PC-3 (cell line): ENCODE measurements around the gene SAPCD2. TPM values are rescaled to one million over a fixed set of nuclear protein-coding genes. Genes with fewer than 3 reads are reported as not detected.

Experiments used
- ATAC-seq: fragments of 200-7000 bp; cut with Tn5 transposase; 2 replicates; pipeline ENCODE4 v1.9.1; 2020; ENCODE audit warnings: mild to moderate bottlenecking, moderate library complexity
- BruUV-seq: library from RNA; stranded (reverse); fragments of 400-500 nt; replicated peaks from 2 replicates; lab custom pipeline; 2021; lab: Mats Ljungman, UMichigan
- CTCF ChIA-PET: fragments of 300-600 bp; sonication (Branson Sonifier 250); formaldehyde crosslinking; loops from one replicate; lab custom pipeline; 2022; ENCODE audit warnings: antibody characterized with exemption; lab: Charles Lee
- POLR2A ChIA-PET: fragments of 300-600 bp; sonication (Branson Sonifier 250); formaldehyde crosslinking; loops from one replicate; lab custom pipeline; 2022; ENCODE audit warnings: antibody characterized with exemption; ENCODE audit not compliant: unreplicated experiment; lab: Charles Lee
- DNase-seq: peaks from one replicate; pipeline ENCODE4 v3.0.0-alpha.2; 2015
- H2AFZ ChIP-seq: fragments of 300-600 bp; sonication (generic); 2 replicates; pipeline ENCODE4 v1.6.0; 2016; ENCODE audit warnings: antibody characterized with exemption, low read length
- H3F3A ChIP-seq: fragments of 300-600 bp; sonication (generic); one replicate; pipeline ENCODE4 v1.6.0; 2017; ENCODE audit warnings: antibody characterized with exemption, low read length, control low read depth, mild to moderate bottlenecking; ENCODE audit not compliant: unreplicated experiment
- H3K27ac ChIP-seq: fragments of 300-600 bp; sonication (generic); 2 replicates; pipeline ENCODE4 v1.5.1; 2016; ENCODE audit warnings: mild to moderate bottlenecking, low read length
- H3K27me3 ChIP-seq: fragments of 300-600 bp; sonication (generic); 2 replicates; pipeline ENCODE4 v1.6.1; 2016; ENCODE audit warnings: low read length, mixed read lengths
- H3K36me3 ChIP-seq: fragments of 300-600 bp; sonication (generic); 2 replicates; pipeline ENCODE4 v1.6.1; 2016; ENCODE audit warnings: low read depth, mixed run types, low read length, mixed read lengths
- H3K4me1 ChIP-seq: fragments of 300-600 bp; sonication (generic); 2 replicates; pipeline ENCODE4 v1.5.1; 2016; ENCODE audit warnings: low read length; ENCODE audit not compliant: insufficient read depth
- H3K4me2 ChIP-seq: fragments of 300-600 bp; sonication (generic); 2 replicates; pipeline ENCODE4 v1.6.0; 2016; ENCODE audit warnings: low read length
- H3K4me3 ChIP-seq: fragments of 300-600 bp; sonication (generic); 2 replicates; pipeline ENCODE4 v1.5.1; 2016; ENCODE audit warnings: mild to moderate bottlenecking, low read length, mixed read lengths
- H3K79me2 ChIP-seq: fragments of 300-600 bp; sonication (generic); 2 replicates; pipeline ENCODE4 v1.6.1; 2017; ENCODE audit warnings: low read length, mixed read lengths
- H3K9ac ChIP-seq: fragments of 300-600 bp; sonication (generic); 2 replicates; pipeline ENCODE4 v1.6.0; 2016; ENCODE audit warnings: mild to moderate bottlenecking, low read length
- H3K9me2 ChIP-seq: fragments of 300-600 bp; sonication (generic); replicated peaks from 2 replicates; pipeline ENCODE4 v1.6.1; 2016; ENCODE audit warnings: mixed run types, low read length, mixed read lengths
- H3K9me3 ChIP-seq: fragments of 300-600 bp; sonication (generic); 2 replicates; pipeline ENCODE4 v1.6.1; 2016; ENCODE audit warnings: low read length, mixed read lengths
- H4K20me1 ChIP-seq: fragments of 300-600 bp; sonication (generic); 2 replicates; pipeline ENCODE4 v1.6.1; 2016; ENCODE audit warnings: low read length, mixed read lengths
- CTCF ChIP-seq: fragments of 300-600 bp; sonication (generic); conservative IDR thresholded peaks from 2 replicates; pipeline ENCODE4 v1.5.1; 2017; ENCODE audit warnings: antibody characterized with exemption, low read depth, mild to moderate bottlenecking, low read length
- EZH2 ChIP-seq: fragments of 300-600 bp; sonication (generic); IDR thresholded peaks from one replicate; pipeline ENCODE4 v1.6.1; 2017; ENCODE audit warnings: antibody characterized with exemption, mild to moderate bottlenecking, low read length; ENCODE audit not compliant: unreplicated experiment
- EZH2phosphoT487 ChIP-seq: fragments of 300-600 bp; sonication (generic); IDR thresholded peaks from 2 replicates; pipeline ENCODE4 v1.6.1; 2018; ENCODE audit warnings: mild to moderate bottlenecking, antibody characterized with exemption, low read length, borderline replicate concordance
- intact Hi-C: fragments of 100-400 bp; cut with micrococcal nuclease; formaldehyde crosslinking; loops from 2 replicates; pipeline ENCODE4 v1.9.0; 2023
- total RNA-seq: library from RNA; depleted of rRNA; stranded (reverse); fragments of >200 nt; gene quantifications from 2 replicates; pipeline ENCODE4 v1.2.3, GENCODE V29; 2014

Gene SAPCD2
- total RNA-seq, 1 experiment from 2014 or later = 98.4 TPM

- POLR2A ChIA-PET = no interaction called here
- Histone ChIP-seq H3K27me3 (no peaks in the 10 kb centered on the region), H2AFZ (peak overlapping the region; percentile 70), H3K4me3 (peak overlapping the region; percentile 79), H3K9me2 (no peaks in the 10 kb centered on the region), H3F3A (no peaks in the 10 kb centered on the region), H3K4me2 (peak overlapping the region; percentile 93), H4K20me1 (no peaks in the 10 kb centered on the region), H3K9ac (peak overlapping the region; percentile 84), H3K79me2 (peaks cover 32% of the 10 kb centered on the region), H3K4me1 (peaks cover 37% of the 10 kb centered on the region), H3K27ac (peak overlapping the region; percentile 41), H3K36me3 (no peaks in the 10 kb centered on the region), H3K9me3 (no peaks in the 10 kb centered on the region)
- DNase-seq (no peak), ATAC-seq (no peak)
- intact Hi-C loops = no loop called here
- CTCF ChIA-PET = interaction anchor here (1.3 kb wide), 1 partner anchor 20 kb away, joined by 4 read pairs; no protein-coding TSS in a partner anchor
- BruUV-seq = no TSS peak
- no peak for TF ChIP-seq EZH2
- TF ChIP-seq CTCF = no peak
- TF ChIP-seq EZH2phosphoT487 = no peak
These were observed 17.1 kb upstream of the SAPCD2 start for GRCh38 chr9:137087409-137087925.

GRCh38 chr9:137086531-137087408, 16.4 kb upstream of the SAPCD2 start, which contains the start of gene MAN1B1:
TSS of gene MAN1B1 (plus strand) at chr9:137086985. CDS start at chr9:137087000, 15 bp downstream.
- intact Hi-C loops = loop anchor here (1.0 kb wide), 1 partner anchor 16 kb away; the partner anchor contains the start of gene SAPCD2
- H4K20me1 ChIP-seq = no peaks in the 10 kb centered on the region
- H3K9ac ChIP-seq = peak within 1 kb of the TSS; percentile 99
- H3K27ac ChIP-seq = peak within 1 kb of the TSS; percentile 94
- ChIA-PET POLR2A (interaction anchor here (0.6 kb wide), 2 partner anchors 131 to 133 kb away, joined by 4 to 7 read pairs; no protein-coding TSS in a partner anchor), CTCF (interaction anchor here (0.5 to 1.3 kb wide), 3 partner anchors 19 to 64 kb away, joined by 4 to 6 read pairs (median 4); no protein-coding TSS in a partner anchor)
- H3K36me3 ChIP-seq = no peaks in the 10 kb centered on the region
- peaks cover 32% of the 10 kb centered on the region for H3K79me2 ChIP-seq
- ATAC-seq (peak; percentile 82), DNase-seq (peak; percentile 98)
- peak within 1 kb of the TSS; percentile 70 for H2AFZ ChIP-seq
- H3F3A ChIP-seq = no peaks in the 10 kb centered on the region
- no peaks in the 10 kb centered on the region for H3K9me3 ChIP-seq
- H3K4me1 ChIP-seq = peaks cover 37% of the 10 kb centered on the region
- H3K4me2 ChIP-seq = peak within 1 kb of the TSS; percentile 93
- TF ChIP-seq EZH2 (no peak), CTCF (no peak), EZH2phosphoT487 (no peak)
- no peaks in the 10 kb centered on the region for H3K27me3 ChIP-seq
- H3K9me2 ChIP-seq = no peaks in the 10 kb centered on the region
- no TSS peak for BruUV-seq
- peak within 1 kb of the TSS; percentile 79 for H3K4me3 ChIP-seq
